Lung (tissue), 12 donors: ENCODE measurements around the gene RAB39B. TPM values are rescaled to one million over a fixed set of nuclear protein-coding genes. Genes with fewer than 3 reads are reported as not detected.
"Not testable (repeated sequence)": the region's sequence is repeated elsewhere in the genome, so short reads cannot be mapped to it uniquely, and the experiment has no call there.

Experiments used
- ATAC-seq: fragments of 200-7000 bp; cut with Tn5 transposase; one replicate; pipeline ENCODE4 v1.9.1; 2020; ENCODE audit warnings: moderate number of reproducible peaks; ENCODE audit not compliant: insufficient read depth, low FRiP score
- DNase-seq, 3 donors: peaks; one replicate each; pipeline ENCODE4 v3.0.0-alpha.2; 2013 to 2017
- H3K27ac ChIP-seq, 2 donors: one replicate each; pipeline ENCODE4 v1.5.1; 2013; ENCODE audit warnings: mild to moderate bottlenecking in 2 of 2, moderate library complexity in 2 of 2, control low read depth in 1 of 2, inconsistent platforms in 1 of 2, low read depth in 1 of 2, low read length in 1 of 2
- H3K27me3 ChIP-seq, 3 donors: one replicate each; pipeline ENCODE4 v1.5.1; 2013; ENCODE audit warnings: low read length in 2 of 3; ENCODE audit not compliant: control insufficient read depth in 3 of 3, insufficient read depth in 3 of 3
- H3K36me3 ChIP-seq, 4 donors: one replicate each; pipeline ENCODE4 v1.5.1; 2013; ENCODE audit warnings: low read length in 4 of 4, mild to moderate bottlenecking in 1 of 4, moderate library complexity in 1 of 4; ENCODE audit not compliant: control insufficient read depth in 4 of 4, insufficient read depth in 4 of 4
- H3K4me1 ChIP-seq, 5 donors: one replicate each; pipeline ENCODE4 v1.5.1; 2013; ENCODE audit warnings: low read length in 5 of 5, mild to moderate bottlenecking in 2 of 5, moderate library complexity in 1 of 5; ENCODE audit not compliant: control insufficient read depth in 5 of 5, insufficient read depth in 5 of 5
- H3K4me3 ChIP-seq: one replicate; pipeline ENCODE4 v1.5.1; 2013; ENCODE audit warnings: mild to moderate bottlenecking, control low read depth, moderate library complexity
- H3K9ac ChIP-seq, 2 donors: one replicate each; pipeline ENCODE4 v1.5.1; 2013; ENCODE audit warnings: low read length in 2 of 2, control low read depth in 1 of 2; ENCODE audit not compliant: insufficient read depth in 1 of 2
- H3K9me3 ChIP-seq, 4 donors: one replicate each; pipeline ENCODE4 v1.5.1; 2013; ENCODE audit warnings: low read length in 3 of 4, mild to moderate bottlenecking in 1 of 4, moderate library complexity in 1 of 4; ENCODE audit not compliant: control insufficient read depth in 4 of 4, insufficient read depth in 3 of 4
- CTCF ChIP-seq: IDR thresholded peaks from 2 replicates; pipeline ENCODE4 v1.5.1; 2012; ENCODE audit warnings: mild to moderate bottlenecking; ENCODE audit errors: control extremely low read depth, extremely low read depth
- WGBS, 2 donors: extraction: QIAGEN DNeasy Blood & Tissue Kit; methylation state at CpG; one replicate each; pipeline ENCODE4 v1.1.7; 2013; 5-methylcytosine and 5-hydroxymethylcytosine counted together
- polyA plus RNA-seq, 2 donors: library from polyadenylated mRNA; stranded (reverse); fragments of 200-250 nt; gene quantifications; one replicate each; pipeline ENCODE4 v1.2.1, GENCODE V29; 2013
- total RNA-seq, 2 donors: library from RNA; depleted of rRNA in 1 of 2; stranded (reverse); fragments of >200 nt in 1 of 2; gene quantifications; one replicate each; pipeline ENCODE4 v1.2.1, GENCODE V29; 2014 to 2021
- donor health status: control.
- donor health status: control.
- donor health status: Bipolar disorder and iron deficiency.
- donor health status: healthy.
- donor health status: DM: yes; HTN: yes; CAD: no.

RAB39B gene
- total and polyA plus RNA-seq, 4 donors: 0.28 to 0.83 (median 0.49) TPM

GRCh38 chrX:155279873-155280272, 15.6 kb upstream of the RAB39B start:
- H3K27ac ChIP-seq: no peak overlapping the region
- no peak overlapping the region for H3K4me3 ChIP-seq
- no peaks in the 10 kb centered on the region for H3K27me3 ChIP-seq
- no peak for ATAC-seq
- peaks cover 0 to 2% (median 0%) of the 10 kb centered on the region in 4 donors for H3K36me3 ChIP-seq
- no peaks in the 10 kb centered on the region for H3K4me1 ChIP-seq
- no peaks in the 10 kb centered on the region for H3K9me3 ChIP-seq
- no peak overlapping the region for H3K9ac ChIP-seq
- TF ChIP-seq CTCF: no peak
- no peak for DNase-seq
- WGBS, 2 donors: 83 to 94% methylated on average over 1 of the region's 1 CpG

- TF ChIP-seq CTCF: no peak
- no peak overlapping the region for H3K4me3 ChIP-seq
- no peaks in the 10 kb centered on the region for H3K27me3 ChIP-seq
- peaks cover 0 to 6% (median 0%) of the 10 kb centered on the region in 4 donors for H3K9me3 ChIP-seq
- no peaks in the 10 kb centered on the region for H3K36me3 ChIP-seq
- no peak overlapping the region for H3K9ac ChIP-seq
- H3K4me1 ChIP-seq: no peaks in the 10 kb centered on the region
- no peak for DNase-seq
- WGBS, 2 donors: 84 to 100% methylated on average over 1 of the region's 1 CpG
- ATAC-seq: no peak
- H3K27ac ChIP-seq: no peak overlapping the region
Measured at GRCh38 chrX:155270969-155271368, 6.7 kb upstream of the RAB39B start.

GRCh38 chrX:155267995-155268394, 3.7 kb upstream of the RAB39B start:
- not testable (repeated sequence) for H3K9ac ChIP-seq
- WGBS, 2 donors: 81 to 83% methylated on average over 1 of the region's 1 CpG

GRCh38 chrX:155266439-155266838, 2.1 kb upstream of the RAB39B start:
- H3K4me1 ChIP-seq: no peaks in the 10 kb centered on the region
- no peak overlapping the region for H3K4me3 ChIP-seq
- no peaks in the 10 kb centered on the region for H3K36me3 ChIP-seq
- H3K27ac ChIP-seq: no peak overlapping the region
- ATAC-seq (no peak), DNase-seq (no peak)
- TF ChIP-seq CTCF: no peak
- H3K27me3 ChIP-seq: peaks cover 0 to 4% (median 0%) of the 10 kb centered on the region in 3 donors
- H3K9me3 ChIP-seq: peaks cover 0 to 6% (median 1%) of the 10 kb centered on the region in 4 donors
- H3K9ac ChIP-seq: no peak overlapping the region
- WGBS, 2 donors: 78 to 91% methylated on average over 1 of the region's 1 CpG

More at GRCh38 chrX:155267995-155268394, 3.7 kb upstream of the RAB39B start:
- ATAC-seq, H3K4me1 ChIP-seq, H3K9me3 ChIP-seq, H3K27ac ChIP-seq, DNase-seq, H3K27me3 ChIP-seq, H3K4me3 ChIP-seq, H3K36me3 ChIP-seq: not testable (repeated sequence)
